HTERT RPE-1 (cell line): Measurements from ENCODE around the gene RAB19.
"Not testable (repeated sequence)": the region's sequence is repeated elsewhere in the genome, so short reads cannot be mapped to it uniquely, and the experiment has no call there.

ENCODE experiments used
- in situ Hi-C: fragments of 300-500 bp; cut with MboI; formaldehyde crosslinking; loops from 4 replicates; pipeline ENCODE4 v1.14.3; 2020; ENCODE audit warnings: low sequenced_read_pairs

The RAB19 gene

DNA sequence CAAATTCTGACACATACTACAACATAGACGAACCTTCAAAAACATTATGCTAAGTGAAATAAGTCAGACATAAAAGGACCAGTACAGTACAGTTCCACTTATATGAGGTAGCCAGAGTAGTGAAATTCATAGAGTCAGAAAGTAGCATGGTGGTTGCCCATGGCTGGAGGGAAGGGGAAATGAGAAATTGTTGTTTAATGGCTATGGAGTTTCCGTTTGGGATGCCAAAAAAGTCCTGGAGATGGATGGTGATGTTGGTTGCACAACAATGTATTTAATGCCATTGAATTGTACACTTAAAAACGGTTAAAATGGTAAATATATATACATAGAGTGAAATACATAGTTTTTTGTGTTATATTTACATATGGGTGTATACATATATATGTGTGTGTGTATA, 3.5 kb upstream of the RAB19 start:
- in situ Hi-C loops: no loop called here

DNA sequence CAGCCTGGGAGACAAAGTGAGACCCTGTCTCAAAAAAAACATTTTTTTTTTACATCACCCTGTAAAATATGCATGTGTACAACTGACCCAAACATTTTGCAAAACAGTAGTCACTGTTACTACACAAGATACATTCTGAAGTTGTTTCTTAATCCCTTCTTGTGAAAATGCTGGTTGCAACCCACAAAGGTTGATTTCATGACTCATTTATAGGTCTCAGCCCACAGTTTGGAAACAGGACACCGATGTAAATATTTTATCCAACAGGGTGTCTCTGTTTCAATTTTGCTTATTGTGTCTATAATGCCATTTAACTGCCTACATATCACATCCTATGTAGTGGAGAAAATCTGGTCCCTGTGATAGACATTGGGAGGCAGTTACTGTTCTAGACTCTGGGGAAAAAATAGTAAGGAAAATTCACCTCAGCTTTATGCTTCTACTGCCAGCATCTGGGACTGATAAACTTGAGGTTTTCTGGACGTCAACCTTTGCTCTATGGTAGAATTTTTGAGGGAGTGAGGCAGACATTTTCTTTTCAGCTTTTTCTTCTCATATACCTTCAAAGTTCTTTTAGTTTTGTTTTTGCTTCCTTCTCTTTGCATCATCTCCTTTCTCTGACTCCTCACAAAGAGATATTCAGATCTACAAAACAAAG, 1.6 kb upstream of the RAB19 start:
- in situ Hi-C loops: no loop called here

- in situ Hi-C loops: no loop called here
Measured at GRCh38 chr7:140404565-140405065, 757 bp downstream of the RAB19 start.

DNA sequence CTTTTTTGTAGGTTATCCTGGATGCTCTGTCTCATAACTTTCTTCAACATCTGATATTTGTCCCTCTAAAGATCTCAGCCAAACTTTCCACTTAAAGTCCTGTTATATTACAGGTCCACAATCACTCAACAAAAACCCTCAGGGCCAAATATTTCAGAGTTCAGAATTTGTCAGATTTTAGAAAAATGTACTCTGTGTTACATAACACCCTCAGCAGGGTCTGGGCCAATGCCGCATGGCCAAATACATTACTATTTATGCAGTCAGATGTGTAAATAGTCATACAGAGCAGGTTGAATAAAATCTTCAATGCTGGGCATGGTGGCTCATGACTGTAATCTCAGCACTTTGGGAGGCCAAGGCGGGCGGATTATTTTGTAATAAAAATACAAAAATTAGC, 11.5 kb downstream of the RAB19 start:
- in situ Hi-C loops: no loop called here

DNA sequence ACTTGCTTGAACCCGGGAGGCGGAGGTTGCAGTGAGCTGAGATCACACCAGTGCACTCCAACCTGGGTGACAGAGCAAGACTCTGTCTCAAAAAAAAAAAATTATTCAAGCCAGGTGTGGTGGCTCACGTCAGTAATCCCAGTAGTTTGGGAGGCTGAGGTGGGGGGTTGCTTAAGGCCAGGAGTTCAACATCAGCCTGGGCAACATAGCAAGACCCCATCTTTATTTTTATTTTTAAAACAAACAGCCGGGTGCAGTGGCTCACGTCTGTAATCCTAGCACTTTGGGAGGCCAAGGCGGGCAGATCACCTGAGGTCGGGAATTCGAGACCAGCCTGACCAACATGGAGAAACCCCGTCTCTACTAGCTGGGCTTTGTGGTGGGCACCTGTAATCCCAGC, 12.0 kb downstream of the RAB19 start:
- in situ Hi-C loops: not testable (repeated sequence)

- in situ Hi-C loops: no loop called here
Measured at GRCh38 chr7:140416560-140416959, 12.7 kb downstream of the RAB19 start.

- in situ Hi-C loops: no loop called here
Measured at GRCh38 chr7:140417456-140418155, 13.7 kb downstream of the RAB19 start.

DNA sequence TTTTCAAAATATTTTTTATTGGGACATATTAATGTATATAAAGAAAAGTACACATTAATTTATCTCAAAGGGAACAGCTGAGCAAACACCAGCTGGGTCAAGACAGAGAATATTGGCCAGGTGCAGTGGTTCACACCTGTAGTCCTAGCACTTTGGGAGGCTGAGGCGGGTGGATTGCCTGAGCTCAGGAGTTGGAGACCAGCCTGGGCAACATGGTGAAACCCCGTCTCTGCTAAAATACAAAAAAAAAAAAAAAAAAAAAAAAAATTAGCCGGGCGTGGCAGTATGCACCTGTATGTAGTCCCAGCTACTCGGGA, 14.3 kb downstream of the RAB19 start:
- in situ Hi-C loops: not testable (repeated sequence)

GRCh38 chr7:140418653-140419052, 14.8 kb downstream of the RAB19 start:
- in situ Hi-C loops: no loop called here

- in situ Hi-C loops: no loop called here
Measured at GRCh38 chr7:140421521-140421920, 17.7 kb downstream of the RAB19 start.

DNA sequence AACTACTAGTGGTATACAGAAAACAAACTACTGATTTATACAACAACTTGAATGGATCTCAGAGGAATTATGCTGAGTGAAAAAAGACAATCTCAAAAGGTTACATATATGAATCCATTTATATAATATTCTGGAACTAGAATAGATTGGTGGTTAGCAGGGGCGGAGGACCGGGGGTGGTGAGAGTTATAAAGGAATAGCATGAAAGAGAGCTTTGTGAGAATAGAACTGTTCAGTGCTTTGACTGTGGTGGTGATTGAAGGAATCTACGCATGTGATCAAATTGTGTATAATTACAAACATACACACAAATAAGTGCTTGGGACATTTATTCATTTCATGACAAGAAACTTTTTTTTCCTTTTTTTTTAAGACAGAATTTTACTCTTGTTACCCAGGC, 19.6 kb downstream of the RAB19 start:
- in situ Hi-C loops: no loop called here

DNA sequence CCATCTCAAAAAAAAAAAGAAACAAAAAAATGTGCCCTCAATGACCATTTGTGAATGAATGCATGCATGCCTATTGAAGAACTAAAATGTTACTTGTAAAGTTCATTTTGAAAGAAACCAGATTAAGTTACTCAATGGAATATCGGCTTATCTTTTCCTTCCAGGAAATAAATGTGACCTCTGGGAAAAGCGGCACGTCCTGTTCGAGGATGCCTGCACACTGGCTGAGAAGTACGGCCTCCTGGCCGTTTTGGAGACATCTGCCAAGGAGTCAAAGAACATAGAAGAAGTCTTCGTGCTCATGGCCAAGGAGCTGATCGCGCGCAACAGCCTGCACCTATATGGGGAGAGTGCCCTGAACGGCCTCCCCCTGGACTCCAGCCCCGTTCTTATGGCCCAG, 21.9 kb downstream of the RAB19 start:
- in situ Hi-C loops: no loop called here

GRCh38 chr7:140426130-140426529, 22.3 kb downstream of the RAB19 start:
- in situ Hi-C loops: no loop called here

GRCh38 chr7:140433396-140433795, 29.5 kb downstream of the RAB19 start:
- in situ Hi-C loops: no loop called here

GRCh38 chr7:140435252-140435895, 31.5 kb downstream of the RAB19 start:
- in situ Hi-C loops: no loop called here

- in situ Hi-C loops: no loop called here
Measured at GRCh38 chr7:140439359-140439758, 35.5 kb downstream of the RAB19 start.

GRCh38 chr7:140440593-140440992, 36.7 kb downstream of the RAB19 start:
- in situ Hi-C loops: no loop called here

DNA sequence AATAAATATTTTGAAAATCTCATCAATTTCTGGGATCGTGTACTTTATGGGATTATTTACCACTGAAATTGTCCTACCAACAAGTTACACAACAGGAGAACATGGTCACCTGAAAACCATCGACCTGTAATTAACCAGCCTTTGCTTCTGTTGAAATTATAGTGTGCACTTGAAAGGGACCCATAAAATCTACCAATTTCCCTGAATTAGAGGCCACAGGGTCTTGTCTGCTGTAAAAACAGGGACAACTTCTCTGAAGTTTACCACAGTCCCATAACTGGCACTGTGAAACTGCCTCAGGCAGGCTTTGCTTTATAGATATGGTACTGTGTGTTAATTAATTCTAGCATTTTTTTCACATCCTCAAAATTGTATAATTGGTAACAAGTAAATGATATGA, 37.7 kb downstream of the RAB19 start:
- in situ Hi-C loops: no loop called here

- in situ Hi-C loops: no loop called here
Measured at GRCh38 chr7:140446467-140446866, 42.6 kb downstream of the RAB19 start.

GRCh38 chr7:140447841-140448240, 44.0 kb downstream of the RAB19 start:
- in situ Hi-C loops: no loop called here

DNA sequence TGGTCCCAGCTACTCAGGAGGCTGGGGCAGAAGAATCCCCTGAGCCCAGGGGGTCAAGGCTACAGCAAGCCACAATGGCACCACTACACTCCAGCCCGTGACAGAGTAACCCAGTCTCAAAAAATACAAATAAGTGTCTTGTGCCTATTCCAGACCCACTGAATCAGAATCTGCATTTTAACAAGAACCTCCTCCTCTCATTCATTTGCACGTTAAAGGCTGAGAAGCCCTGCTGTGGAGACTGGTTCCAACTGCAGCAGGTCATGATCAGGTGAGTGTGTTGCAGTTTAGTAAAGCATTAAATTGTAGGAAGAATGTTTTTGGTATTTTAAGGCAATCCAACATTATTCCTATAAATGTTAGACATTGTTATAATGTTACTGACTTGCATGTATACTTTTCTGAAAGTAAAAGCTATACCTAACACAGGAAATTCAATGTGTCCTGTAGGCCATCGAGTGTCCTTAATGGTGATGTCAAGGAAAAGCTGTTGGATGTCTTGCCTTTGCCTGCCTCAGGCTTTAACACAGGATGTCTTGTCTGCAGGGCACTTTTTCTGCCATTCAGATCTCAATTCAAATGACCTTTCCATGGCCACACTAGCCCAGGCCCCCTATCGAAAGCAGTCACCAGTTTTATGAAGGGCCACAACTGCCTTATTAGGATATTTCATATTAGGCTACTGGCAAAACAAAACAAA, 45.1 kb downstream of the RAB19 start:
- in situ Hi-C loops: no loop called here

GRCh38 chr7:140451716-140452115, 47.9 kb downstream of the RAB19 start:
- in situ Hi-C loops: no loop called here
